Gastrocnemius medialis (tissue), 4 donors: ENCODE results near the gene NBPF3. TPM values are rescaled to one million over a fixed set of nuclear protein-coding genes. Genes with fewer than 3 reads are reported as not detected.
"Not testable (repeated sequence)": the region's sequence is repeated elsewhere in the genome, so short reads cannot be mapped to it uniquely, and the experiment has no call there.

ENCODE experiments used
- ATAC-seq, 2 donors: fragments of 150-250 bp; one replicate each; pipeline ENCODE4 v1.9.1; 2016
- DNase-seq, 2 donors: peaks; one replicate each; pipeline ENCODE4 v3.0.0-alpha.2; 2019
- H3K27ac ChIP-seq, 4 donors: fragments of 200-600 bp; sonication (generic); 1 replicate in 1 of 4; 2 replicates in 3 of 4; pipeline ENCODE4 v1.5.1; 2016 to 2018; ENCODE audit warnings: mild to moderate bottlenecking in 2 of 4, moderate library complexity in 1 of 4
- H3K27me3 ChIP-seq, 3 donors: fragments of 200-600 bp; sonication (generic) in 2 of 3; 1 replicate in 1 of 3; 2 replicates in 2 of 3; pipeline versions ENCODE4 v1.5.1 to v1.6.0; 2016 to 2019; ENCODE audit warnings: mild to moderate bottlenecking in 1 of 3, moderate library complexity in 1 of 3
- H3K36me3 ChIP-seq, 2 donors: fragments of 200-600 bp; sonication (generic) in 1 of 2; one replicate each; pipeline ENCODE4 v1.5.1; 2017 to 2018
- H3K4me1 ChIP-seq, 2 donors: fragments of 200-600 bp; sonication (generic) in 1 of 2; one replicate each; pipeline ENCODE4 v1.5.1; 2016 to 2017; ENCODE audit warnings: mild to moderate bottlenecking in 2 of 2
- H3K4me3 ChIP-seq, 4 donors: fragments of 200-600 bp; sonication (generic) in 3 of 4; 1 replicate in 1 of 4; 2 replicates in 3 of 4; pipeline ENCODE4 v1.5.1; 2016 to 2019; ENCODE audit warnings: mild to moderate bottlenecking in 2 of 4
- H3K9me3 ChIP-seq, 3 donors: fragments of 200-600 bp; sonication (generic) in 2 of 3; 1 replicate in 1 of 3; 2 replicates in 2 of 3; pipeline ENCODE4 v1.5.1; 2016 to 2019
- POLR2A ChIP-seq, 2 donors: fragments of 450-650 bp; IDR thresholded peaks; one replicate each; pipeline ENCODE4 v1.6.1; 2017; ENCODE audit warnings: antibody characterized with exemption in 2 of 2, mild to moderate bottlenecking in 2 of 2, moderate library complexity in 2 of 2
- in situ Hi-C, 4 donors: fragments of 200-750 bp; cut with MboI; loops; one replicate each; pipeline versions ENCODE4 v1.15.0 to v1.8.0; 2017; ENCODE audit warnings: low sequenced_read_pairs in 4 of 4
- intact Hi-C: fragments of 100-400 bp; cut with DNase I; formaldehyde crosslinking; loops from one replicate; pipeline ENCODE4 v1.15.1; 2023; ENCODE audit warnings: low total_unique reads
- total RNA-seq, 4 donors: library from RNA; depleted of rRNA; stranded (reverse); fragments of >200 nt; gene quantifications; one replicate each; pipeline versions ENCODE4 v1.1.0 to v1.2.3, GENCODE V29; 2016
- TF ChIP-seq, protein P1 (sequence below), 5 experiments: fragments of 450-650 bp in 3 of 5; fragments of 200-600 bp in 2 of 5; sonication (generic) in 2 of 5; IDR thresholded peaks in 4 of 5; conservative IDR thresholded peaks in 1 of 5; 1 replicate in 4 of 5; 2 replicates in 1 of 5; pipeline ENCODE4 v1.5.1; 2016 to 2019; ENCODE audit warnings: antibody characterized with exemption in 5 of 5, mild to moderate bottlenecking in 3 of 5, moderate library complexity in 3 of 5

Gene NBPF3
- total RNA-seq, 4 donors from 2014 or later = 0.73 to 2.1 (median 1.3) TPM

DNA sequence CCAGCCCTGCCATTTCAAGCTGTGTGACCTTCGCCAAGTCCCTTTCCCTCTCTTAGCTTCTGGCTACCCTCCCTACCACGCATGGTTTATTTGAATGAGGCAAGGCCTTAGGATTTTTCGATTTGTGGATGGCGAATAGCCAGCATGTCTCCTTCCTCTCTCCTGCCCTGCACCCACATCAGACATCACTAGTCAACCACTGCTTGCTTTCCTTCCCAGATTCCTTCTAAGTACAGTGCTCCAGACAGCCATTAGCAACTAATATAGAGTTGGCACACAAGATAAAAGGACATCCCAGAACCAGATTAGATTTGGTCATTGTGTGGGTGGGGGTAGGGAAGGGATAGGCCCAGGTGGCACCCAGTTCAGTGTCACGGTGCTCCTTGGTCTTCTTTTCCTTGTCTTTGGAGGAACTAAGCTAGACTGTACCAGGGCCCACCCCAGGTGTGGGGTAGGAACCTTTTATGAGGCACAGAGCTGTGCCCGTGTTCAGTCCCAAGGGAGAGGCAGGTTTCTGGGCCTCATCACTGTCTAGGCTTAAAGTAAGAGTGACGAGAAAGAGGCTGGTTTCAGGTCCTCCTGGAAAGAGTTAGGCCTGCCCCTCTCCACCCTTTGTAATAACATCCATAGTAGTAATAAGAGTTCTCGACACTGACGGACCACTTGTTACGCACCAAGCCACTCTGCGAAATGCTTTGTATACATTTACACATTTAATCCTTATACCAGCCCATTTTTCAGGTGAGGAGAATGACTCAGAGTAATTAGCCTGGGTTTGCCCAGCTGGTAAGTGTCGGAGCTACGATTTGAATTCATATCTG is 77.9 kb downstream of the NBPF3 start:
- no peaks in the 10 kb centered on the region for H3K27me3 ChIP-seq
- H3K27ac ChIP-seq = no peak overlapping the region

DNA sequence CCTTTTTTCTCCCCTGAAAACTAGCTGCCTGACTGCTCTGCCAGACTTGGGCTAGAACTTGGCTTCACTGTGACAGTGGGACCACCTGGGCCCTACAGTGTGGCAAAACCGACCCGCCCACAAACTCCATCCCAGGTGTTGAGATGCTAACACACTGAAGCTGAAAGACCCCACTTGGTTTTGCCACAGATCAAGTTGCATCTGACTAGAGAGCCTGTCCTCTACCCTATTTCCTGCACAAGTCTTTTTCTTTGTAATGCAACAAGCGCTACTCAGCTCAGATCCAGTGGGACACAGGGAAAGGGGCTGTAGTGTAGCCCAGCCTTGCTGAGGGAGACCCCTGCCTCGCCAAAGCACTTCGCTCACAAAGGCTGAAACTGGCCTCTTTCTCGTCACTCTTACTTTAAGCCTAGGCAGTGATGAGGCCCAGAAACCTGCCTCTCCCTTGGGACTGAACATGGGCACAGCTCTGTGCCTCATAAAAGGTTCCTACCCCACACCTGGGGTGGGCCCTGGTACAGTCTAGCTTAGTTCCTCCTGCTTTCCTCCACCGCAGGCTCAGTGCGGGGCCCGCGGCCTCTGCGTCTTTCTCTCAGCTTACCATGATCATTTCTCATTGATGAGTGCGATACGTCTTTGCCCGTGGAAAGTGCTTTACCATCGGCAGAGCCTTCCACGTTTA is 79.0 kb downstream of the NBPF3 start:
- Histone ChIP-seq H3K4me1 (no peaks in the 10 kb centered on the region), H3K36me3 (no peaks in the 10 kb centered on the region), H3K9me3 (no peaks in the 10 kb centered on the region), H3K4me3 (no peak overlapping the region), H3K27me3 (no peaks in the 10 kb centered on the region), H3K27ac (no peak overlapping the region)
- no peak for ATAC-seq
- no peak for TF ChIP-seq POLR2A (IDR thresholded peaks at IDR 0.05)
- TF ChIP-seq, protein P1, sequence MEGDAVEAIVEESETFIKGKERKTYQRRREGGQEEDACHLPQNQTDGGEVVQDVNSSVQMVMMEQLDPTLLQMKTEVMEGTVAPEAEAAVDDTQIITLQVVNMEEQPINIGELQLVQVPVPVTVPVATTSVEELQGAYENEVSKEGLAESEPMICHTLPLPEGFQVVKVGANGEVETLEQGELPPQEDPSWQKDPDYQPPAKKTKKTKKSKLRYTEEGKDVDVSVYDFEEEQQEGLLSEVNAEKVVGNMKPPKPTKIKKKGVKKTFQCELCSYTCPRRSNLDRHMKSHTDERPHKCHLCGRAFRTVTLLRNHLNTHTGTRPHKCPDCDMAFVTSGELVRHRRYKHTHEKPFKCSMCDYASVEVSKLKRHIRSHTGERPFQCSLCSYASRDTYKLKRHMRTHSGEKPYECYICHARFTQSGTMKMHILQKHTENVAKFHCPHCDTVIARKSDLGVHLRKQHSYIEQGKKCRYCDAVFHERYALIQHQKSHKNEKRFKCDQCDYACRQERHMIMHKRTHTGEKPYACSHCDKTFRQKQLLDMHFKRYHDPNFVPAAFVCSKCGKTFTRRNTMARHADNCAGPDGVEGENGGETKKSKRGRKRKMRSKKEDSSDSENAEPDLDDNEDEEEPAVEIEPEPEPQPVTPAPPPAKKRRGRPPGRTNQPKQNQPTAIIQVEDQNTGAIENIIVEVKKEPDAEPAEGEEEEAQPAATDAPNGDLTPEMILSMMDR (IDR thresholded peaks at IDR 0.05 in 4 of 5, conservative IDR thresholded peaks at IDR 0.05 in 1 of 5) = no peak
- DNase-seq = no peak
- intact Hi-C loops (no loop called here), in situ Hi-C loops (no loop called here)

More for the DNA sequence above, 77.9 kb downstream of the NBPF3 start:
- in situ Hi-C loops (no loop called here), intact Hi-C loops (no loop called here)
- Histone ChIP-seq H3K9me3 (no peaks in the 10 kb centered on the region), H3K36me3 (no peaks in the 10 kb centered on the region), H3K4me1 (no peaks in the 10 kb centered on the region), H3K4me3 (no peak overlapping the region)
- TF ChIP-seq POLR2A (IDR thresholded peaks at IDR 0.05) = no peak
- TF ChIP-seq, protein P1 (IDR thresholded peaks at IDR 0.05 in 4 of 5, conservative IDR thresholded peaks at IDR 0.05 in 1 of 5) = no peak
- DNase-seq (no peak), ATAC-seq (no peak)

DNA sequence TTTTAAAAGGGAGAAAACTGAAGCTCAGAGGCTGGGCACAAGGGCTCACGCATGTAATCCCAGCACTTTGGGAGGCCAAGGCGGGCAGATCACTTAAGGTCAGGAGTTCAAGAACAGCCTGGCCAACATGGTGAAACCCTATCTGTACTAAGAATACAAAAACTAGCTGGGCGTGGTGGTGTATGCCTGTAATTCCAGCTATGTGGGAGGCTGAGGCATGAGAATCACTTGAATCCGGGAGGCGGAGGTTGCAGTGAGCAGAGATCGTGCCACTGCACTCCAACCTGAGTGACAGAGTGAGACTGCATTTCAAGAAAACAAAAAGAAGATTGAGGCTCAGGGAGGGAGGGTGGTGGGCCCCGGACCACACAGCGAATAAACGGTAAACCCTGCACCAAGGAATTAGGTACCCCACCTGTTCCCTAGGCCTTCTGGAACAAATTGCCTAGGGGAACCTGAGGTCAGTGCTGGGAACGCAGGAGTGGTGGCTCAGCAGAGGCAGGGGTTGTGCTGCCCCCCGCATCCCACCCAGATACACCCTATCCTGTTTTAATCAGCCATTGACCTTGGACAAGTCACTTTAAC is 79.6 kb downstream of the NBPF3 start:
- intact Hi-C loops, DNase-seq, ATAC-seq, H3K9me3 ChIP-seq, H3K27me3 ChIP-seq, H3K36me3 ChIP-seq, H3K27ac ChIP-seq, H3K4me1 ChIP-seq, in situ Hi-C loops, H3K4me3 ChIP-seq: not testable (repeated sequence)

DNA sequence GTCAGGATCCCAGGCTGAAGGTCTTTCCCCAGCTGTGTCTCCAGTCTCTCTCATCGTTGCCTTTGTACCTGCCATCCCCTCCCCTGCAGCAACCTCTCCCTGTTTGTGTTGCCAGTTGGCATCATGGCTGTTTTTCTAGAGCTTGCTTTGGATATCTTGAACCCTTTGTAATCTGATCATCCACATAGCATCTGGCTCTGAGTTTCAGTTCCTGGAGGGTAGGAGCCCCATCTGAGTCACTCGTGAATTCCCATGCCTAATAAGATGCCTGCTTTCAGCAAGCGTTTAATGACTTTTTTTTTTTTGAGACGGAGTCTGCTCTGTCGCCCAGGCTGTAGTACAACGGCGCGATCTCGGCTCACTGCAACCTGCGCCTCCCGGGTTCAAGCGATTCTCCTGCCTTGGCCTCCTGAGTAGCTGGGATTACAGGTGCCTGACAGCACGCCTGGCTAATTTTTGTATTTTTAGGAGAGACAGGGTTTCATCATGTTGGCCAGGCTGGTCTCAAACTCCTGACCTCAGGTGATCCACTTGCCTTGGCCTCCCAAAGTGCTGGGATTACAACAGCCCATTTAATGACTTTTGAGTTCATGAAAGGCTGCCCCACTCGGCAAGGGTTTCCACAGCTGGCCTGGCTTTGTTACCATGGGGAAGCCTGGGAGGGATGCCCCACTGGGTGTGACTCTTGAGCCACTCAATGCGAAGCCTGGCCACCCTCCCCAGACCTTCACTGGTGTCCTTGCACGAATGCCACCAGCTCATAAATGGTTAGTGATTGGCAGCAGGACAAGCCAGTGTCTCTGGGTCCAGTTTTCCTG is 81.2 kb downstream of the NBPF3 start:
- in situ Hi-C loops = no loop called here
- intact Hi-C loops = no loop called here
- Histone ChIP-seq H3K27ac (no peak overlapping the region), H3K27me3 (no peaks in the 10 kb centered on the region), H3K4me1 (no peaks in the 10 kb centered on the region), H3K4me3 (no peak overlapping the region), H3K9me3 (no peaks in the 10 kb centered on the region), H3K36me3 (no peaks in the 10 kb centered on the region)
- DNase-seq (no peak), ATAC-seq (no peak)
- TF ChIP-seq, protein P1 (IDR thresholded peaks at IDR 0.05 in 4 of 5, conservative IDR thresholded peaks at IDR 0.05 in 1 of 5) = no peak
- no peak for TF ChIP-seq POLR2A (IDR thresholded peaks at IDR 0.05)
